GM23338 (cell line): Measurements from ENCODE around the gene RRM1.

Experiments used
- CREB1 ChIP-seq: fragments of 250-450 bp; sonication (Bioruptor Pico); IDR thresholded peaks from 2 replicates; pipeline ENCODE4 v1.5.0; 2020; ENCODE audit warnings: low read depth, mild to moderate bottlenecking, moderate library complexity
- CTCF ChIP-seq, 2 experiments: fragments of 200-600 bp in 1 of 2; sonication (generic) in 1 of 2; conservative IDR thresholded peaks; 2 replicates each; pipeline versions ENCODE4 v1.5.1 to v1.6.1; 2016 to 2017; ENCODE audit warnings: antibody characterized with exemption in 2 of 2, low read depth in 2 of 2, mild to moderate bottlenecking in 2 of 2, moderate library complexity in 1 of 2
- EZH2 ChIP-seq: fragments of 200-600 bp; sonication (generic); IDR thresholded peaks from one replicate; pipeline ENCODE4 v1.8.0; 2017; ENCODE audit warnings: antibody characterized with exemption, mild to moderate bottlenecking, low read depth; ENCODE audit not compliant: unreplicated experiment
- JUNB ChIP-seq: IDR thresholded peaks from one replicate; pipeline ENCODE4 v1.6.1; 2016; ENCODE audit warnings: antibody characterized with exemption; ENCODE audit not compliant: unreplicated experiment
- ZNF462 ChIP-seq: fragments of 250-450 bp; sonication (Bioruptor Pico); IDR thresholded peaks from 2 replicates; pipeline ENCODE4 v1.5.0; 2020; ENCODE audit warnings: mild to moderate bottlenecking, moderate library complexity

GRCh38 chr11:4187055-4187988, 92.7 kb downstream of the RRM1 start:
- TF ChIP-seq CTCF (conservative IDR thresholded peaks at IDR 0.05; ENCODE audit: low read depth in 2 of 2) (peak; percentile 66 to 96), CREB1 (0 out of 2 replicates have a peak, but pooled peaks have one; percentile 20), EZH2 (no peak), JUNB (no peak), ZNF462 (CRISPR knock-in tag) (no peak)
